Thyroid gland (tissue), 4 donors: ENCODE data around the gene PNPLA2. TPM values are rescaled to one million over a fixed set of nuclear protein-coding genes. Genes with fewer than 3 reads are reported as not detected.

Experiments used
- DNase-seq, 2 donors: peaks; one replicate each; pipeline ENCODE4 v3.0.0-alpha.2; 2019
- H3K27ac ChIP-seq, 3 donors: fragments of 200-600 bp; sonication (generic); 1 replicate in 2 of 3; 2 replicates in 1 of 3; pipeline ENCODE4 v1.5.1; 2016 to 2019; ENCODE audit warnings: mild to moderate bottlenecking in 1 of 3, moderate library complexity in 1 of 3
- H3K27me3 ChIP-seq: fragments of 200-600 bp; sonication (generic); one replicate; pipeline ENCODE4 v1.5.1; 2019
- H3K36me3 ChIP-seq, 2 donors: fragments of 200-600 bp; sonication (generic); one replicate each; pipeline ENCODE4 v1.5.1; 2016 to 2019
- H3K4me1 ChIP-seq, 2 donors: fragments of 200-600 bp; sonication (generic); one replicate each; pipeline ENCODE4 v1.5.1; 2017 to 2019
- H3K4me3 ChIP-seq, 3 donors: fragments of 200-600 bp; sonication (generic); replicated peaks in 1 of 3; 1 replicate in 2 of 3; 2 replicates in 1 of 3; pipeline ENCODE4 v1.5.1; 2016; ENCODE audit warnings: mild to moderate bottlenecking in 1 of 3
- H3K9me3 ChIP-seq: fragments of 200-600 bp; sonication (generic); one replicate; pipeline ENCODE4 v1.5.1; 2017
- CTCF ChIP-seq, 6 experiments: fragments of 200-600 bp in 3 of 6; fragments of 450-650 bp in 3 of 6; sonication (generic) in 3 of 6; IDR thresholded peaks; one replicate each; pipeline ENCODE4 v1.5.1; 2016 to 2019; ENCODE audit warnings: antibody characterized with exemption in 6 of 6, mild to moderate bottlenecking in 2 of 6, inconsistent platforms in 1 of 6, moderate library complexity in 1 of 6
- POLR2A ChIP-seq, 2 donors: fragments of 450-650 bp; IDR thresholded peaks; one replicate each; pipeline ENCODE4 v1.6.1; 2017; ENCODE audit warnings: antibody characterized with exemption in 2 of 2, mild to moderate bottlenecking in 2 of 2, moderate library complexity in 1 of 2
- WGBS, 2 donors: methylation state at CpG; one replicate each; pipeline ENCODE4 v1.1.5; 2017; 5-methylcytosine and 5-hydroxymethylcytosine counted together
- intact Hi-C: fragments of 100-400 bp; cut with DNase I; formaldehyde crosslinking; loops from one replicate; pipeline ENCODE4 v1.15.1; 2023
- total RNA-seq, 4 donors: library from RNA; depleted of rRNA; stranded (reverse); fragments of >200 nt; gene quantifications; one replicate each; pipeline ENCODE4 v1.2.3, GENCODE V29; 2016

Gene PNPLA2
- total RNA-seq, 4 donors from 2014 or later, result 35.8 to 95.0 (median 57.6) TPM

- Histone ChIP-seq H3K9me3 (no peaks in the 10 kb centered on the region), H3K36me3 (peaks cover 16 to 21% of the 10 kb centered on the region in 2 donors), H3K27me3 (no peaks in the 10 kb centered on the region), H3K4me1 (peaks cover 55 to 62% of the 10 kb centered on the region in 2 donors), H3K27ac (peak overlapping the region in 2 of 3 donors; percentile 49 to 56), H3K4me3 (no peak overlapping the region)
- TF ChIP-seq POLR2A (IDR thresholded peaks at IDR 0.05) (no peak), CTCF (IDR thresholded peaks at IDR 0.05) (no peak)
- intact Hi-C loops, result loop anchor here (10.0 kb wide), 1 partner anchor 86 kb away; the partner anchor contains the start of gene CHID1
- 75 to 76% methylated on average over 9 to 15 of the region's 21 CpGs for WGBS, 2 donors
- DNase-seq, result no peak
Measured at GRCh38 chr11:828506-829175, 9.9 kb downstream of the PNPLA2 start.

- Histone ChIP-seq H3K27ac (peak overlapping the region in 2 of 3 donors; percentile 27 to 49), H3K36me3 (peaks cover 11 to 15% of the 10 kb centered on the region in 2 donors), H3K27me3 (no peaks in the 10 kb centered on the region), H3K9me3 (no peaks in the 10 kb centered on the region), H3K4me3 (peak overlapping the region in 1 of 3 donors; percentile 23), H3K4me1 (peaks cover 61 to 69% of the 10 kb centered on the region in 2 donors)
- DNase-seq, result peak in 1 of 2 donors; percentile 43
- intact Hi-C loops, result loop anchor here (10.0 kb wide), 1 partner anchor 85 kb away; the partner anchor contains the start of gene CHID1
- WGBS, 2 donors, result 32 to 49% methylated on average over 8 to 16 of the region's 40 CpGs
- no peak for TF ChIP-seq POLR2A (IDR thresholded peaks at IDR 0.05)
- TF ChIP-seq CTCF (IDR thresholded peaks at IDR 0.05), result no peak
Measured at GRCh38 chr11:829176-829846, 10.6 kb downstream of the PNPLA2 start.

GRCh38 chr11:829847-830294 lies 11.2 kb downstream of the PNPLA2 start:
- H3K4me3 ChIP-seq, result peak overlapping the region in 1 of 3 donors; percentile 23
- no peak for DNase-seq
- peaks cover 5 to 9% of the 10 kb centered on the region in 2 donors for H3K36me3 ChIP-seq
- H3K27me3 ChIP-seq, result no peaks in the 10 kb centered on the region
- intact Hi-C loops, result loop anchor here (10.0 kb wide), 1 partner anchor 85 kb away; the partner anchor contains the start of gene CHID1
- peaks cover 67 to 75% of the 10 kb centered on the region in 2 donors for H3K4me1 ChIP-seq
- H3K9me3 ChIP-seq, result no peaks in the 10 kb centered on the region
- TF ChIP-seq CTCF (IDR thresholded peaks at IDR 0.05) (no peak), POLR2A (IDR thresholded peaks at IDR 0.05) (no peak)
- WGBS, 2 donors, result 2 to 24% methylated on average over 5 to 20 of the region's 39 CpGs
- H3K27ac ChIP-seq, result peak overlapping the region in 2 of 3 donors; percentile 12 to 27

GRCh38 chr11:830295-831117 lies 11.8 kb downstream of the PNPLA2 start:
- intact Hi-C loops, result no loop called here
- H3K4me3 ChIP-seq, result peak overlapping the region in 1 of 3 donors; percentile 23
- TF ChIP-seq CTCF (IDR thresholded peaks at IDR 0.05), result no peak
- TF ChIP-seq POLR2A (IDR thresholded peaks at IDR 0.05), result peak in 1 of 2 donors; percentile 51
- no peaks in the 10 kb centered on the region for H3K27me3 ChIP-seq
- DNase-seq, result peak; percentile 81
- 2 to 4% methylated on average over 18 to 30 of the region's 78 CpGs for WGBS, 2 donors
- peaks cover 67 to 80% of the 10 kb centered on the region in 2 donors for H3K4me1 ChIP-seq
- peaks cover 0 to 3% of the 10 kb centered on the region in 2 donors for H3K36me3 ChIP-seq
- no peaks in the 10 kb centered on the region for H3K9me3 ChIP-seq
- no peak overlapping the region for H3K27ac ChIP-seq
